ENCODE results near the gene PCGF3.
"Not testable (repeated sequence)": the region's sequence is repeated elsewhere in the genome, so short reads cannot be mapped to it uniquely, and the experiment has no call there.

PCGF3 gene

DNA sequence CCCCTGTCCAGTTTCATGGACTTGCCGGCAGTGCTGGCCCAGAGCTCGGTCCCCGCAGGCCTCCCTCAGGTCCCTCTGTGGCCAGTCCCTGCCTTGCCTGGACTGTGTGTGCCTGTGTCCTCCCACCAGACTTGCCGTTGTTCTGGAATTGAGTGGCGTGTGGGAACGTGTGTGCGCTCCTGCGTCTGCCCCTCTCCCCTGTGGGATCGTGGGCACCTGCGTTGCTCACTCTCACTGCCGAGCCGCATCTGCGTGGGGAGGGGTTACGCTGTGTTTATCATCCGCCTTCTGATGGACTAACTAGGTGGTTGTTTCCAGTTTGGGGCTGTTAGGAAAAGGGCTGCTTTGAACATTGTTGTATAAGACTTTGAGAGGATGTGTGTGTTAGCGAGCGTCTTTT lies 21.2 kb downstream of the PCGF3 start:
- no peak for FAIRE-seq

DNA sequence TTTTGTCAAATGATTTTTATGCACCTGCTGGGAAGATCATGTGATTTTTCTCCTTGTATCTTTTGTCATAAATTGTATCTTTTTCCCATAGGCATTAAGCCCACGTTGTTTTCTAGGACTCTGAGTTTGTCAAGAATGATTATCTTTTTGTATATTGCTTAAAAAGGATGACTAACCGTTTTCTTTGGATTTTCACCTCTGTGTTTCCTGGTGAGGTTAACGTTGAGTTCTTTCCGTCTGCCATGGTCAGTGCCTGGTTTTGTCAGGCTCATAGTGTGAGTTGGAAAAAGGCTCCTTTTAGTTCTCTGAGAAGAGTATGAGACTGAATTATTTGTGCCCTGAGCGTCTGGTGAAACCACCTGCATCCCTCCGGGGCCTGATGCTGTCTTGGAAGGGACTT lies 21.9 kb downstream of the PCGF3 start:
- FAIRE-seq, result no peak

DNA sequence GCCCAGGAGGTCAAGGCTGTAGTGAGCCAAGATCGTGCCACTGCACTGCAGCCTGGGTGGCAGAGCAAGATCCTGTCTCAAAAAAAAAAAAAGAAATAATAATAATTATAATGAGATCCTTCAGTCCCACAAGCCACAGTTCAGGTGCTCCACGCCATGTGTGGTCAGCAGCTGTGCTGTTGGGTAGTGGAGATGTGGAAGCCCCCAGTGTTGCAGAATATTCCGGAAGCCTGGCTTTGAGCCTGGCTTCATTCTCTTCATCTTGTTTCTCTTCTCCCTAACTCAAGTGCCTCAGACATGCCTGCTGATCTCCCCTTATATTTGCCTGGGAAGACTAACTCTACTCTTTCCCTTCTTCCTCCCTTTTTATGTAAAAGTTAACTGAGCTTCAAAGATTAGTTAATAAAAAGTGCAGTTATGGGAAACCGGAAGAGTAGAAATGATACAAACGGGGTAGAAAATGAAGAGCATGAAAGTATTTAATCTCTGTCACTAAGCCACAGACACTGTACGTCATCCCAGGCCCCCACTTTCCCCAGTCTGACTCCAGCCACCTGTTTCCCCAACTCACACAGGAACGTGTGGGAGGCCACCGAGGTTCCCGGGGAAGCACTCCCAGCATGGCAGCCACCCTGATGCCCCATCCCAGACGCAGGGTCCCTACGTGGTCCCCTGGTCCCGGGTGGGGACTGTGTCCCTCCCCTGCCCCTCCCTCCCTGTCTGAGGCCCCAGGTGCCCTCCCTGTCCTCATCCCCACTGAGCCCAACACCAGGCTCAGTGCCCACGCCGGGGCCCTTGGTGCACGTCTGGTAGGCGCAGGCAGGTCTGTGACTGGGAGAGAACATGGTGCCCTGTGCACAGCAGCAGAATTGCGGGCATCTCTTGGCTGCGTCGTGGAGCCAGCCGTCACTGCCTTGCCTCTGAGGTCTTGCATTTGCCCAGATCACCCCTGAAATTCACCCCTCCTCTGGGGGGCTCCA lies 24.0 kb downstream of the PCGF3 start:
- FAIRE-seq, result no peak

DNA sequence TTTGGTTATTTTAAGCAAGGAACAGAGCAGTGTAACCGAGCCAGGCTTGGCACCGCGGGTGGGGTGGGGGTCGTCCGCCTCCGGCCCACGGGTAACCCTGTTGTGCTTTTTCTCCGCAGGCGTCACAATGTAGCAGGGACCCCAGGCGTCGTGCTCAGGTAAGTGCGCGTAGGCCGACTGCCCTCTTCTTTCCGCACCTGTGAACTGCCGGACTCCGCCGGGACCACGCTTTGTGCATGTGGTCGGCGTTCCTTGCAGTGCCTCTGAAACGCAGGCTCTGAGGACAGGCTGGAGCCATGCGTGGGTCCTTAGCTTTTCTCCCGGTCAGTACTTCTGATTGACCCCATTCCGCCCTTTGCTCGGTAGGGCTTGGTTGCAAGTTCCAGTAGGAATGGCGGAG lies 24.9 kb downstream of the PCGF3 start:
- FAIRE-seq, result no peak

DNA sequence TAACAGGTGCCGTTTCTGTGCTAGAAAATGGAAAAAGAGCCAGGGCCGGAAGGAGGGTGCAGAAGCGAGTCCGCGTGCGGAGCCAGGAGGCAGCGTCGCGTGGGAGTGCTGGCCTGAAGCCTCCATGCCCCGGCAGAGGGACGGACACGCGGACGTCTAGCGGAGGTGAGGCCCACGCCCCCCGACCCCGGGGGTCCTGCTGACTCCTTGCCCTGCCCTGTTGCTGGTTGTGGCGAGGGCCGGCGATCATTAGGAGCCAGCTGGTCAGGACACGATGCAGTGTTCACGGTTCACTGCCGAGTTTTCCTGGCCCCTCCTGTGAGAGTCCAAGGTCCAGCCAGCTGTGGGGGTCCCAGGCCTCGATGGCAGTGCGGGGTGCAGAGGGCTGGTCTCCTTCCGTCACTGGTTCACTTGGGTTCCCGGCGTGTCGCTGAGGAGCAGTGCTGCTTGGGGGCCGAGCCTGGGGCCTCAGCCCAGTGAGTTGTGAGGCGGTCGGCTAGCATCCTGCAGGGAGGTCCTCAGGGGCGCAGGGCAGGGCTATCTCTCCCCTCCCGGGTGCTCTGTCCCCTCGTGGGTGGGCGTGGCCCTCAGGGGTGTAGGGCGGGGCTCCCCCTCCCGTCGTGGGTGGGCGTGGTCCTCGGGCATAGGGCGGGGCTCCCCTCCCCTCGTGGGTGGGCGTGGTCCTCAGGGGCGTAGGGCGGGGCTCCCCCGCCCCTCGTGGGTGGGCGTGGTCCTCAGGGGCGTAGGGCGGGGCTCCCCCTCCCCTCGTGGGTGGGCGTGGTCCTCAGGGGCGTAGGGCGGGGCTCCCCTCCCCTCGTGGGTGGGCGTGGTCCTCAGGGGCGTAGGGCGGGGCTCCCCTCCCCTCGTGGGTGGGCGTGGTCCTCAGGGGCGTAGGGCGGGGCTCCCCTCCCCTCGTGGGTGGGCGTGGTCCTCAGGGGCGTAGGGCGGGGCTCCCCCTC lies 25.6 kb downstream of the PCGF3 start:
- FAIRE-seq, result not testable (repeated sequence)

DNA sequence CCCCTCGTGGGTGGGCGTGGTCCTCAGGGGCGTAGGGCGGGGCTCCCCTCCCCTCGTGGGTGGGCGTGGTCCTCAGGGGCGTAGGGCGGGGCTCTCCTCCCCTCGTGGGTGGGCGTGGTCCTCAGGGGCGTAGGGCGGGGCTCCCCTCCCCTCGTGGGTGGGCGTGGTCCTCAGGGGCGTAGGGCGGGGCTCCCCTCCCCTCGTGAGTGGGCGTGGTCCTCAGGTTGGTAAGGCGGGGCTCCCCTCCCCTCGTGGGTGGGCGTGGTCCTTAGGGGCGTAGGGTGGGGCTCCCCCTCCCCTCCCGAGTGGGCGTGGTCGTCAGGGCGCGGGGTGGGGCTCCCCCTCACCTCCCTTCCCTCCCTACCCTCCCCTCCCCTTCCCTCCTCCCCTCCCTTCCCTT lies 26.3 kb downstream of the PCGF3 start:
- FAIRE-seq, result not testable (repeated sequence)

DNA sequence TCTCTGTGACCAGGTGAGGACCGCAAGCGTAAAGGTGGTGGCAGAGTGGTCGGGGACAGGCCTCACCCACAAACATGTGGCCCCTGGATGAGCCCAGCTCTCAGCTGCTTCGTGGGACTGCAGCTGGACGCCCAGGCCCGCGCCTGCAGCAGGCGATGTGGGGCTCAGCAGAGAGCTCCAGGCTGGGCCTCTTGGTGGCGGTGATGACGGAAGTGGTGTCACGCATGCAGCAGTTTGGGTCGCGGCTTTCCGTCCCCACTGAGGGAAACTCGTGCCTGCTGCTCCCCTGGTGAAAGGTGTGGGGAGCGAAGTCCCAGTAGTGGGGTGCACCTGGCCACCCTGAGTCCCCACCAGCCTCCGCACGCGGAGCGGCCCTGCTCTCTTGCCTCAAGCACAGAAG lies 26.9 kb downstream of the PCGF3 start:
- no peak for FAIRE-seq

DNA sequence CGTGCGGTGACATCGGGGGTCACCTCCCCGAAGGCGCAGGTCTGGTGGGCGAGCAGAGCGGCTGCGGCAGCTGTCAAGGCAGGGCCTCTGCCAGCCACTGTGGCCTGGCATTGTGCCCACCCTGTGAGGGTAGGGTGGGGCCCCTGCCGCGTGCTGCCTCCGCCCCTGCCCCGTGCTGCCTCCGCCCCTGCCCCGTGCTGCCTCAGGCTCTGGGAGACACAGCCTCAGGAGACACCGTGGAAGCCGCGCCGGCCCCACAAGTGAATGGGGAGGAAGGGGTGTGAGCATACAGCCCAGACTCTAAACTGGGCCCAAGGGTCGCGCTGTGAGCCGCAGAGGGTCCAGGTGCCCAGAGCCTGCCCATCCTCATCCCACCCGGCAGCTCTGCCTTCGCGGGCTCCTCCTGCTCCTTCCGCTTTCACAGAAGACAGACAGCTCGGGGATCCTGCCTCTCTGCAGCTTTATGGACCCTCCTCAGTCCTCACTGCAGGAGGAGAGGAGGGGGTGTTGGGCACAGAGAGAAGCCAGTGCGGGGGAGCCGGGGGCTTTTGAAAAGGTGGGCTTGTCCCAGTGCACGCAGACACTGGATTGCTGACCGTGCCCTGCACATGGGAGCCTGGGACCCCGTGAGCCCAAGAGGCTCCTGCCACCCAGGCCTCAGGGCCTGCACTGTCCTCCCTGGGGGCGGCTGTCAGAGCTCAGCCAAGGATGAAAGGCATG lies 27.4 kb downstream of the PCGF3 start:
- FAIRE-seq, result no peak

DNA sequence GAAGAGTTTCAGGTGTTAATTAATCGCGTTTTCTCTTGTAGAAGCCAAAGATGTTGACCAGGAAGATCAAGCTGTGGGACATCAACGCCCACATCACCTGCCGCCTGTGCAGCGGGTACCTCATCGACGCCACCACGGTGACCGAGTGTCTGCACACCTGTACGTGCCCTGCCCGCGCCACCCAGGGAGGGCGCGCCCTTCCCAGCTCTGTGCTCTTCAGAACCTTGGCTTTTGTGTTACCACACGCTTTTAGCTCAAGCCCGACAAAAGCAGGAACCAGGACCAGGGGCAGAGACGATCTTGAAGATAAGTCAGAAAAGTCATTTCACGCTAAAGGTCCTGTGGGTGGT lies 28.0 kb downstream of the PCGF3 start:
- FAIRE-seq, result no peak

DNA sequence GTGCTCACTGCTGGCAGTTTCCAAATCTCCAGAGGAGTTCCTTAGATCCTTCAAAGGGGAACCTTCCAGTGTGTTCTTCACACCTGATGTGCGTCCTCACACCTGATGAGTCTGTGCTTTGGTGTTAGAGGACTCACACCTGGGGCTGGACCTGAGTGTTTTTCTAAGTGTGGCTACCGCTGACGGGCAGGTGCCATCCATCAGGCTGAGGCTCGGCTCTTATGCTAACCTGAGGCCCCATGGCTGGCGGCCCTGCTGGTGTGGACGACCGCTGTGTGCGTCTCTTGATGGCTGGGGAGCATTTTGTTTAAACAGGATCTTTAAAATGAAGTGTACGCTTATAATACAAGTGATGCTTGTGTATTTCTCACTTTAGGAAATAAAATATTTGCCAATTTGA lies 28.4 kb downstream of the PCGF3 start:
- no peak for FAIRE-seq

DNA sequence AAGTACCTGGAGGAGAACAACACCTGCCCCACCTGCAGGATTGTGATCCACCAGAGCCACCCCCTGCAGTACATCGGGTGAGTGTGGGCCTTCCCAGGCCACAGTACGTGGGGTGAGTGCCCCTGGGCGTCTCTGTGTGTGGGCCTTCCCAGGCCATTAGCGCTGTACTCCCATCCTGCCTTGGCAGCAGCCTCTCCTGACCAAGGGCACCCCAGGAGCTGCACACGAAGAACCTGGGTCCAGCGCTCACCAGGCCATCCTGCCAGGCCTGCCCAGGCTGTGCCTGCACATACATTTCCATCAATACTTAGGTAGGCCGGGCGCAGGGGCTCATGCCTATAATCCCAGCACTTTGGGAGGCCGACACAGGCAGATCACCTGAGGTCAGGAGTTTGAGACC lies 29.3 kb downstream of the PCGF3 start:
- FAIRE-seq, result no peak

DNA sequence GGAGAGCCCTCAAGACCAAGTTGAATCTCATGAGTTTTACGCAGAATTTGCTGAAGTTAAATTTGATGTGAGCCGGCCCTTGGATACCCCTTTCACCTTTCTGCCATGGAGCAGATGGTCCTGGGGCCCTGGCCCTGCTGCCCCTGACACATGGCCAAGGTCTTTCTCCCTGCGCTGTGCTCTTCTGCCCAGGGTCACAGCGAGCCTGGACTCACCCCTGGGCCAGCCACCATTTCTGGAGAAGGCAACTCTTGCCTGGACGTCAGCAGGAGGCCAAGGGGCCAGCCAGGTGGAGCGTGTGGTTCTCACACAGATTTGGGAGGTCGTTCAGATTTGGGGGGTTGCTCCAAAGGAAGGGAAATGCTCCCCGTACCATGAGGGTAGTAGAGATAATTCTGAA lies 30.0 kb downstream of the PCGF3 start:
- no peak for FAIRE-seq

DNA sequence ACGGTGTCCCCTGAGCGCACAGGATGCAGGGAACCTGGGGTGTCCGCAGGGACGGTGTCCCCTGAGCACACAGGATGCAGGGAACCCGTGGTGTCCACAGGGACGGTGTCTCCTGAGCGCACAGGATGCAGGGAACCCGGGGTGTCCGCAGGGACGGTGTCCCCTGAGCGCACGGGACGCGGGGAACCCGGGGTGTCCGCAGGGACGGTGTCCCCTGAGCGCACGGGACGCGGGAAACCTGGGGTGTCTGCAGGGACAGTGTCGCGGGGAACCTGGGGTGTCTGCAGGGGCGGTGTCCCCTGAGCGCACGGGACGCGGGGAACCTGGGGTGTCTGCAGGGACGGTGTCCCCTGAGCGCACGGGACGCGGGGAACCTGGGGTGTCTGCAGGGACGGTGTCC lies 30.9 kb downstream of the PCGF3 start:
- not testable (repeated sequence) for FAIRE-seq

DNA sequence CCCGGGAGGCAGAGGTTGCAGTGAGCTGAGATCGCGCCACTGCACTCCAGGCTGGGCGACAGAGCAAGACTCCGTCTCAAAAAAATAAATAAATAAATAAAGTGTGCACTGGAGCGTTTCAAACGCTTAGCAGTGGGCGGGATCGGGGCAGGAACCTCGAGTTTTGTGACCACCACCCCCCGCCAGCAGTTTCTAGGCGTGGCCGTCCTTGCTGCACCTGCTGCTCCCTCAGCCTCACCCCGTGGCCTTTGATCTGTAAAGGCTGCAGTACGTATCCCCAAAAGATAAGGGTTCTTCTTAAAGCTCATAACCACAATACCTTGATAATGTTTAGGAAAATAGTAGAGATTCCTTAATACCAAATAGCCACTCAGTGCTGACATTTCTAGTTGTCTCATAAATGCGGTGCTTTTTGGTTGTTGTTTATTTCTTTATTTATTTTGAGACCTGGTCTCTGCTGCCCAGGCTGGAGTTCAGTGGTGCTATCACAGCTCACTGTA lies 33.2 kb downstream of the PCGF3 start:
- FAIRE-seq, result no peak

DNA sequence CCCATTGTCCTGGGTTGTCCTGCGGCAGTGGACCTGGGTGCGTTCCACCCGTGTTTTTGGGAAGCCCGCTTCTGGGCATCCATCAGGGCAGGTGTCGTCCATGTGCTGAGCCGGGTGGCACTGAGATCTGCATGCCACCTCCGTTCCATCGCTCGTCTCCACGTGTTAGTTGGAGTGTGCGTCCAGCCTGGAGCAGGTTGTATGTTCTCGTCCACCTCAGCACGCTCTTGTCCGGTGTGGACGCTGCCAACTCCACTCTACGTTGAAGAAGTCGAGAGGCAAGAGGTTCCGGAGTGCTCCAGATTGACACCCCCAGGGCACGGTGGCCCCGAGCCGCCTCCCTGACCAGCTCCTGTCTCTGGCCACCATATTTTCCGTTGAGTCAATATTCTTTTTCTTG lies 33.9 kb downstream of the PCGF3 start:
- no peak for FAIRE-seq

DNA sequence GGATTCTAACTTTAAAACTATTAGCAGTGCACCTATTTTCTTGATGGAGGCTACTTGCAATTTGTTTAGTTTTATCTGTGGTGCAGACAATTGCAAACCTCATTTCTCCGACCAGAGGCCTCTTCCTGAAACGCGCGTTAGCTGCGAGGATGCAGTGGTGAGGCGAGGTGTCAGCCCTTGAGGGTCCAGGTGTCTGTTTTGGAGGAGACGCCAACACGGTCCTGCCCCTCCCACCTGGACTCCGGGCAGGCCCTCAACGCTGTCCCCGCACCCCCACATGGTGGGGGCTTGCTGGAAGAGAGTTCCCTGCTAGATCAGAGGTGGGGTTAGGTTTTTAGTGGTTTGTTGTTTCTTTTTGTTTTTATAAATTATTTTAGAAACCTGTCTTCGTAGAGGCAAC lies 34.4 kb downstream of the PCGF3 start:
- no peak for FAIRE-seq

DNA sequence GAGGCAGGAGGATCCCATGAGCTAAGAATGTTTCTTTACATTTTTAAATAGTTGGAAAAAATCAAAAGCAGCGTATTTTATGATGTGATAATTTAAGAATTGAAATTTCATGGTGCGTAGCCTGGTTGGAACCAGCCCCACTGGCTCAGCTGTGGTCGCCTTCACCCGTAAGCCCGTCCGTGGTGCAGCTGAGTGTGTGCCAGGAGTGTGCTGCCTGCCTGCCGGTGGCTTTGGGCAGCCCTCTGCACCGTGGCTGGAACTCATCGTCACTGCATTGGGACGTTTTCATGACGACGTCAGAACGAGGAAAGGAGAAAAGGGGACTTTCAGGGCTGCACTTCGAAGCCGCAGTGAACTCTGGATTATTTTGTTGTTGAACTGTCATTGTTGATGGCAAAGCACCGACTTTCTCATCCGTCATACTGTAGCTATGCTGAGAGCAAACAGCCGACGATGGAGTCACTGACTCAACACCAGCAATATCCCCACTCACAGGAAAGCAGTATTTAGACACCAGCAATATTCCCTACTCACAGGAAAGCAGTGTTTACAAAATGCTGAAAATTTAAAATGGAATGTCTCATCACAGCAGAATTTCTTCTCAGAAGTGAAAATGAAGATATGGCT lies 35.1 kb downstream of the PCGF3 start:
- FAIRE-seq, result no peak

DNA sequence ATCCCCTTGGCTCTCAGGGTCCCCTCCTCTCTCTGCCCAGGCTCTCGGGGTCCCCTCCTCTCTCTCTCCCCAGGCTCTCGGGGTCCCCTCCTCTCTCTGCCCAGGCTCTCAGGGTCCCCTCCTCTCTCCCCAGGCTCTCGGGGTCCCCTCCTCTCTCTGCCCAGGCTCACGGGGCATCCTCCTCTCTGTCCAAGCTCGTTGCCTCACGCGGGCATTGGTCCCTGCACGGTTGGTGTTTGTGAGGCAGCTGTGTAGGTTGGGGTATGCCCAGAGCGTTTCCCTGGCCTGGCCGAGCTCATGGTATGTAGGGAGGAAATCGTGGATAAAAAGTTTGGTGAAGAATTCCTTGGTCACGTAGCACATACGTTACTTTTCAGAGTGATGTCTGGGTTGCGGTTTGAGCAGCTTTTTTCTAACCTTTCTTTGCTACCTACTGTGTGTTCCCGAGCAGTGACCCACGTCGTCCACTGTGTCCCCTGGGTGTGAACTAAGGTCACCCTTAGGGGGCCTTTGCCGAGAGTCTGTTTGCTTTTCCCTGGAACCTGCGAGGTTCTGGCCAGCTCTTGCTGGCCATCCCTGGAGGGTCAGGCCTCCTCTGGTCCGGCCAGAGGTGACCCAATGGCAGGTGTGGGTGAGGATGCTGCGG lies 36.6 kb downstream of the PCGF3 start:
- no peak for FAIRE-seq

DNA sequence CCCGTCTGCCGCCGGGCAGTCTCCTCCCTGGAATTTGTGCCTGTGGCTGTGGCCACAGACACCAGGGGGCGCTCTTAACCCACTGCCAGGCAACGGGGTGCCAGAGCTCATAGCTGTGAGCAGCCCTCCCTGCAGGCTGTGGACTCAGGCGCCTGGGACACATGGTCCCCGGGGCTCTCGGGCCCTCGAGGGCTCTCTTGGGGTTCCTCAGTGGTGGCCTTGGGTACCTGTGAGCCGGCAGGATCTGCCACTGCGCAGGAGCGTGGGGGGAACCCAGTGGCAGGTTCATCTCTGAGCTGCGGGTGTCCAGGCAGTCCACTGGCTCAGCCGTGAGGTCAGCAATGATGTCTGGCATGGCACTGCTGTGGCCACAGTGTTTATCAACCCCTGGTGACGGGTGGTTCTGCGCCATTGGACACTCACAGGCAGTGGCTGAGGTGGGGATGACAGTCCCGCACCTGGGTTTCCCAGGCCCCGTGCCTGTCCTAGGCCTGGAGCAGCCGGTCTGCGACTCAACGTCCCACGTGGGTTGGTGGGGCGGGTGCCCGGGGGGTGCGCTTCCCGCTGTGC lies 37.2 kb downstream of the PCGF3 start:
- no peak for FAIRE-seq

DNA sequence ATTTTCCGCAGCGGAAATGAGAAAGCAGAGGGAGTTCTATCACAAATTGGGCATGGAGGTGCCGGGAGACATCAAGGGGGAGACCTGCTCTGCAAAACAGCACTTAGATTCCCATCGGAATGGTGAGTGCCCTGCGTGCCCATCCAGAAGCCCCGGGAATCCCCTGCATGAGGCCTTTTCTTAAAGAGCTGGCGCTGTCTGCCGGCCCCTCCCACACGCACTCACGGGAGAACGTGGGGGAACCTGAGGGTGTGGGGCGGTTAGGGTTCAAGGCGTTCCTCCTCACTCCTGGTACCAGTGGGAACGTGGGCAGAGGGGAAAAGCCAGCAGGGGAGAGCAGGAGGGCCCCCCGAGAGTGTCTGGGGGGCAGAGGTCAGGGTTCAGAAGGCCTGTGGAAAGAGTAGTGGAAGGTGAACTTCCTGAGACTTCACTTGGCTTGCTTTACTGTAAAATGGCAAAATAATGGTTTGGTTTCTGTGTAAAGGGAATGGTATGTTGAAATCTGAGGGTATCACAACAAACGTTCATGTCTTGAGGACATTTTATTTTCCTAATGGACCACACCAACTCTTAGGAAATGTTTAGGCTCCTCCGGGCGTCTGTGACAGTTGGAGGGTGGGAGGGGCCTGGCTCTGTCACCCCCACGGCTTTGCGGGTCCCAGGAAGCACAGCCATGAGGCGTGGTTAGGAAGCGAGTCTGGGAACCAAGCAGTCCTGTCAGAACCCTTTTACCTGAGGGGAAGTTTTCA lies 38.0 kb downstream of the PCGF3 start:
- no peak for FAIRE-seq
